ENCODE data around the gene PLK1. TPM values are rescaled to one million over a fixed set of nuclear protein-coding genes. Genes with fewer than 3 reads are reported as not detected.
"Not testable (repeated sequence)": the region's sequence is repeated elsewhere in the genome, so short reads cannot be mapped to it uniquely, and the experiment has no call there.

The PLK1 gene
- total RNA-seq, 1 donor from 2014 or later = 75.3 TPM

DNA sequence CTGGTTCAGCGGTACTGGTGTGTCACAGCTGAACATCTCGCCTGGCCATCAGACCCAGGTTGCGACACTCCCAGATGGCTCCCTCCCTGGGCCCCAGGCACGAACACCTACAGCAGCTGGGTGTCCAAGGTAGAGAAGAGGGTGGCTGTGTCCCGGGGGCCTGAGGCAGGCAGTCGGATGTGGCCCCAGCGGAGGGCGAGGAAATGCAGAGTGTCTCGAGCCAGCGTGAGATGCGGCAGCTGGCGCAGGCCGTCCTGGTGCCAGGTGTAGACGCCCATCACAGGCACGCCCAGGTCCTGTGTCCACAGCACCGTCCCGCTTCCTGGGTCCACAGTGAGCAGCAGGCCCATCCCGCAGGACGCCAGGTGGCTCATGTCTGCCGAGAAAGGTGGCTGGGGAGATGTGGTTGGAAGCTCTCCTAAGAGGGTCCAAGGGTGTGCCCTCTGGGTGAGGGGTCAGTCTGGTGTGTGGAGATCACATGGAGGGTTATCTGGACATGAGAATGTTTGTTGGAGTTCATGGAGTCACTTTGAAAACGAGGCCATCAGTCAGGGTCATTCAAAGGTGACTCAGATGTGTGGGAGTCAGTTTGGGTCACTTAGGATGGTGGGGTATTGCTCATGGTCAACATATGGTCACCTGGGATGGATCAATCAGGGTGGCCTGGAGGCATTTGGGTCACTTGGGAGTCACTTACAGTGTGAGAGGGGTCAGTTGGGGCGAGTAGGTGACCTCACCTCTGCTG is 26.3 kb downstream of the PLK1 start:
- intact Hi-C loops (cut with micrococcal nuclease) = no loop called here
- Mint-ChIP-seq H3K4me3 (ENCODE audit: low read depth) (no peak overlapping the region), H3K27ac (no peak overlapping the region), H3K36me3 (ENCODE audit: low read depth) (no peaks in the 10 kb centered on the region), H3K4me1 (ENCODE audit: low read depth) (no peaks in the 10 kb centered on the region), H3K27me3 (ENCODE audit: low read depth) (peaks cover 2% of the 10 kb centered on the region), H3K9me3 (peaks cover 17% of the 10 kb centered on the region)
- no peak for DNase-seq (ENCODE audit: low spot score)

DNA sequence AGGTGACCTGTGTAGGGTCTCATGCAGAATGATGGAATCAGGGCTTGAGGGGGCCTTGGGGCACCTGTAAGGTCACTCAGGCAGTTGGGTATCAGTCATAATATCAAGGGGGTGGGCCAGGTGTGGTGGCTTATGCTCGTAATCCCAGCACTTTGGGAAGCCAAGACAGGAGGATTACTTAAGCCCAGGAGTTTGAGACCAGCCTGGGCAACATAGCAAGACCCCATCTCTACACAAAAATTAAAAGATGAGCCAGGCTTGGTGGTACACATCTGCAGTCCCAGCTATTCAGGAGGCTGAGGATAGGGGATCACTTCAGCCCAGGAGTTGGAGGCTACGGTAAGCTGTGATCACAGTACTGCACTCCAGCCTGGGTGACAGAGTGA is 26.8 kb downstream of the PLK1 start:
- peaks cover 2% of the 10 kb centered on the region for H3K27me3 Mint-ChIP-seq (ENCODE audit: low read depth)
- H3K4me3 Mint-ChIP-seq (ENCODE audit: low read depth) = no peak overlapping the region
- H3K4me1 Mint-ChIP-seq (ENCODE audit: low read depth) = no peaks in the 10 kb centered on the region
- intact Hi-C loops (cut with micrococcal nuclease) = no loop called here
- DNase-seq (ENCODE audit: low spot score) = no peak
- peaks cover 23% of the 10 kb centered on the region for H3K9me3 Mint-ChIP-seq
- H3K36me3 Mint-ChIP-seq (ENCODE audit: low read depth) = no peaks in the 10 kb centered on the region
- no peak overlapping the region for H3K27ac Mint-ChIP-seq

DNA sequence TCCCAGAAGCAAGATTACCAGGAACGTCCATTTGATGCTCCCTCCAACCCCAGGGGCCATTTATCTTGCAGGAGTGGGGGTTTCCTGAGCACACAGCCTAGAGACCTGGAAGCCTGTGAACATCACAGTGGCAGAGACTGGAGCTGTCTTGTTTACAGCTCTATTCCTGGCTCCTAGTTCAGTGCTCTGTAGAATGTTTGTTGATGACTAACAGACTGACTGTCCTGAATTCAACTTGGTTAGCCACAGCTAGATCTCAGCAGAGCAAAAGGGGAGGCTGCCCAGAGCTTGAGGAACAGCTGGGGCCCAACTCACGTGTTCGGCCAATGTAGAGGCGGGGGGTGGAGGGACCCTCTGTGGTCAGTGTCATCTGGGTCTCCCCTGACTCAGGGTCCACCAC is 27.8 kb downstream of the PLK1 start:
- H3K27ac Mint-ChIP-seq = no peak overlapping the region
- peaks cover 6% of the 10 kb centered on the region for H3K27me3 Mint-ChIP-seq (ENCODE audit: low read depth)
- no peaks in the 10 kb centered on the region for H3K4me1 Mint-ChIP-seq (ENCODE audit: low read depth)
- peaks cover 23% of the 10 kb centered on the region for H3K9me3 Mint-ChIP-seq
- intact Hi-C loops (cut with micrococcal nuclease) = no loop called here
- no peaks in the 10 kb centered on the region for H3K36me3 Mint-ChIP-seq (ENCODE audit: low read depth)
- no peak for DNase-seq (ENCODE audit: low spot score)
- no peak overlapping the region for H3K4me3 Mint-ChIP-seq (ENCODE audit: low read depth)

- no peak for DNase-seq (ENCODE audit: low spot score)
- no peak overlapping the region for H3K27ac Mint-ChIP-seq
- no peak overlapping the region for H3K4me3 Mint-ChIP-seq (ENCODE audit: low read depth)
- H3K36me3 Mint-ChIP-seq (ENCODE audit: low read depth) = no peaks in the 10 kb centered on the region
- H3K9me3 Mint-ChIP-seq = peaks cover 10% of the 10 kb centered on the region
- intact Hi-C loops (cut with micrococcal nuclease) = no loop called here
- no peaks in the 10 kb centered on the region for H3K4me1 Mint-ChIP-seq (ENCODE audit: low read depth)
- H3K27me3 Mint-ChIP-seq (ENCODE audit: low read depth) = peaks cover 17% of the 10 kb centered on the region
These were observed 30.8 kb downstream of the PLK1 start for GRCh38 chr16:23709536-23709935.

- H3K4me3 Mint-ChIP-seq (ENCODE audit: low read depth) = no peak overlapping the region
- H3K36me3 Mint-ChIP-seq (ENCODE audit: low read depth) = no peaks in the 10 kb centered on the region
- no peak overlapping the region for H3K27ac Mint-ChIP-seq
- DNase-seq (ENCODE audit: low spot score) = no peak
- intact Hi-C loops (cut with micrococcal nuclease) = no loop called here
- H3K27me3 Mint-ChIP-seq (ENCODE audit: low read depth) = peaks cover 21% of the 10 kb centered on the region
- no peaks in the 10 kb centered on the region for H3K4me1 Mint-ChIP-seq (ENCODE audit: low read depth)
- H3K9me3 Mint-ChIP-seq = peaks cover 10% of the 10 kb centered on the region
These were observed 31.3 kb downstream of the PLK1 start for GRCh38 chr16:23710008-23710407.

GRCh38 chr16:23710504-23710903 is 31.8 kb downstream of the PLK1 start:
- H3K4me3 Mint-ChIP-seq (ENCODE audit: low read depth) = no peak overlapping the region
- no peak for DNase-seq (ENCODE audit: low spot score)
- no peaks in the 10 kb centered on the region for H3K36me3 Mint-ChIP-seq (ENCODE audit: low read depth)
- H3K4me1 Mint-ChIP-seq (ENCODE audit: low read depth) = no peaks in the 10 kb centered on the region
- H3K27ac Mint-ChIP-seq = no peak overlapping the region
- peaks cover 21% of the 10 kb centered on the region for H3K27me3 Mint-ChIP-seq (ENCODE audit: low read depth)
- H3K9me3 Mint-ChIP-seq = peaks cover 10% of the 10 kb centered on the region
- intact Hi-C loops (cut with micrococcal nuclease) = no loop called here

GRCh38 chr16:23711785-23712184 is 33.1 kb downstream of the PLK1 start:
- Mint-ChIP-seq H3K36me3 (ENCODE audit: low read depth) (no peaks in the 10 kb centered on the region), H3K27ac (no peak overlapping the region), H3K4me3 (ENCODE audit: low read depth) (no peak overlapping the region), H3K27me3 (ENCODE audit: low read depth) (peaks cover 27% of the 10 kb centered on the region), H3K4me1 (ENCODE audit: low read depth) (no peaks in the 10 kb centered on the region), H3K9me3 (peaks cover 10% of the 10 kb centered on the region)
- no peak for DNase-seq (ENCODE audit: low spot score)
- intact Hi-C loops (cut with micrococcal nuclease) = no loop called here

DNA sequence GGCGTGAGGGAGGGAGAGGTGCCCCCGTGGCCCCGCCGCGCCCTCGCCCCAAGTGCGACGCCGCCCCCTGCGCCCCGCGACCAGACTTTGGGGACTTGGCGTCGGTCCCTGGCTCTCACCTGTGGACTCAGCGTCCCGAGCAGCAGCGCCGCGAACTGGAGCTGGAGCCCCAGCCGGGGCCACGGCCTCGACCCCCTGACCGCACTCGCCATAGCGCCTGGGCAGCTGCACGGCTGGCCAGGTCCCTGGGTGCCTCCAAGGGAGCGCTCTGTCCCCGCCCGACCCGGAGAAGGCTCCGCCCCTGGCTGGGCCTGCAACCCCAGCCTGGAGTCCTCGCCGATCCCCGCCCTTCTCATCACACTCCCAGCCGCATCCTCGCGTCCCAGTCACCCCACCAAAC is 34.3 kb downstream of the PLK1 start, which contains the start of gene ERN2:
Gene ERN2, minus strand, starts transcription at position 247 of the 400 bp plus-strand sequence. Its CDS starts 35 bp downstream, at position 212.
- intact Hi-C loops (cut with micrococcal nuclease) = no loop called here
- Mint-ChIP-seq H3K36me3 (ENCODE audit: low read depth) (no peaks in the 10 kb centered on the region), H3K9me3 (peaks cover 10% of the 10 kb centered on the region), H3K27me3 (ENCODE audit: low read depth) (peaks cover 32% of the 10 kb centered on the region), H3K27ac (no peak within 1 kb of the TSS), H3K4me3 (ENCODE audit: low read depth) (no peak within 1 kb of the TSS), H3K4me1 (ENCODE audit: low read depth) (no peaks in the 10 kb centered on the region)
- no peak for DNase-seq (ENCODE audit: low spot score)

DNA sequence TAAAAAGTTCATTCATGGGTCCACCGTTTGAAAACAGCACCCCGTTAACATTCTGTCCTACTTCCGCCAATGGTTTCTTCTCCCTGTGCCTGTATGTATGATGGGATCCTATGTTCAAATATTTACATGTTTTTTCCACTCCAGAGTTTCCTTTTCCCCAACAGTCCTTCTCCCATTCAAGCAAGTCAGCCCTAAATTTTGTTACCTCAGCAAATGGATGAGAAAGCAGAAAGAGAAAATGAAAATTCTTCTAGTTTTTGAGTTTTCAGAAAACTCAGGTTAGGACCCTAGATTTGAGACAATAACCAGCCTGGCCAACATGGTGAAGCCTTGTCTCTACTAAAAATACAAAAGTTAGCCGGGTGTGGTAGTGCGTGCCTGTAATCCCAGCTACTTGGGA is 37.8 kb downstream of the PLK1 start:
- H3K36me3 Mint-ChIP-seq (ENCODE audit: low read depth) = no peaks in the 10 kb centered on the region
- H3K4me3 Mint-ChIP-seq (ENCODE audit: low read depth) = no peak overlapping the region
- no peaks in the 10 kb centered on the region for H3K9me3 Mint-ChIP-seq
- H3K27ac Mint-ChIP-seq = no peak overlapping the region
- no peak for DNase-seq (ENCODE audit: low spot score)
- intact Hi-C loops (cut with micrococcal nuclease) = no loop called here
- no peaks in the 10 kb centered on the region for H3K4me1 Mint-ChIP-seq (ENCODE audit: low read depth)
- H3K27me3 Mint-ChIP-seq (ENCODE audit: low read depth) = peaks cover 37% of the 10 kb centered on the region

DNA sequence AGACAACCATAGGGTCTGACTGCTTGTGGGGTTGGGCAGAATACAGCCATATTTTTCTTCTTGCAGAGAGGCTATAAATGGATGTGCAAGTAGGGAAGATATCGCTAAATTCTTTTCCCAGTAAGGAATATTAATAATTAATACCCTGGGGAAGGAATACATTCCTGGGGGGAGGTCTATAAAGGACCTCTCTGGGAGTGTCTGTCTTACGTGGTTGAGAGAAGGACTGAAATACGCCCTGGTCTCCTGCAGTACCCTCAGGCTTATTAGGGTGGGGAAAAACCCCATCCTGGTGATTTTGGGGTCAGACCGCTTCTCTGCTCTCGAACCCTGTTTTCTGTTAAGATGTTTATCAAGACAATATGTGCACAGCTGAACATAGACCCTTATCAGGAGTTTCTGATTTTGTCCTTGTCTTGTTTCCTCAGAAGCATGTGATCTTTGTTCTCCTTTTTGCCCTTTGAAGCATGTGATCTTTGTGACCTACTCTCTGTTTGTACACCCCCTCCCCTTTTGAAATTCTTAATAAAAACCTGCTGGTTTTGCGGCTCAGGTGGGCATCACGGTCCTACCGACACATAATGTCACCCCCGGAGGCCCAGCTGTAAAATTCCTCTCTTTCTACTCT is 44.0 kb downstream of the PLK1 start:
- H3K27me3 Mint-ChIP-seq (ENCODE audit: low read depth) = peaks cover 17% of the 10 kb centered on the region
- H3K4me1 Mint-ChIP-seq (ENCODE audit: low read depth); H3K9me3 Mint-ChIP-seq; DNase-seq (ENCODE audit: low spot score); H3K36me3 Mint-ChIP-seq (ENCODE audit: low read depth); H3K27ac Mint-ChIP-seq; H3K4me3 Mint-ChIP-seq (ENCODE audit: low read depth); intact Hi-C loops (cut with micrococcal nuclease): not testable (repeated sequence)

DNA sequence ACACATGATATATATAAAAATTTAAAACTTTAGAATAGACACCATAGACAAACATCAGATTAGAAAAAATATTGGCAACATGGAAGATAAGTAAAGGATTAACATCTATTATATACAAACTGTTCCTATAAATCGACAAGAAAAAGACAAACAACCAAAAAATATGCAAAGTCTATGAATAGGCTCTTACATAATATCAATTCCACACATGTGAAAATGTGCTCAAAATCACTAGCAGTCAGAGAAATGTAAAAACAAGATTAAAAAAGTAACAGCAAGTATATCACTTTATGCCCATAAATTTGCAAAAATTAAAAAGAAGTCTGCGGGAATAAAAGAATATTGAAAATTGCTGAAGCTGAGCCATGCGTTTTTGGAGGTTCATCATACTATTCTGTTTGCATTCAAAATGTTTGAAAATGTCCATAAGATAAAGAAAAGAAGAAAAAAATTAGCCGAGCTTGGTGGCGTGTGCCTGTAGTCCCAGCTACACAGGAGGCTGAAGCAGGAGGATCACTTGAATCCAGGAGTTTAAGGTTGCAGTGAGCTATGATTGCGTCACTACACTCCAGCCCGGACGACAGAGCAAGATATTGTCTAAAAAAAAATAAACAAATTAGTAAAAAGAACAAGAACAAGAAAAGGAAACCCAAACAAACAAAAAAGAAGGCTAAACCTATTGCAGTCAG is 45.6 kb downstream of the PLK1 start:
- no peak for DNase-seq (ENCODE audit: low spot score)
- Mint-ChIP-seq H3K4me1 (ENCODE audit: low read depth) (peaks cover 4% of the 10 kb centered on the region), H3K27me3 (ENCODE audit: low read depth) (peaks cover 12% of the 10 kb centered on the region), H3K27ac (no peak overlapping the region), H3K9me3 (peaks cover 7% of the 10 kb centered on the region), H3K36me3 (ENCODE audit: low read depth) (no peaks in the 10 kb centered on the region), H3K4me3 (ENCODE audit: low read depth) (no peak overlapping the region)
- intact Hi-C loops (cut with micrococcal nuclease) = no loop called here

DNA sequence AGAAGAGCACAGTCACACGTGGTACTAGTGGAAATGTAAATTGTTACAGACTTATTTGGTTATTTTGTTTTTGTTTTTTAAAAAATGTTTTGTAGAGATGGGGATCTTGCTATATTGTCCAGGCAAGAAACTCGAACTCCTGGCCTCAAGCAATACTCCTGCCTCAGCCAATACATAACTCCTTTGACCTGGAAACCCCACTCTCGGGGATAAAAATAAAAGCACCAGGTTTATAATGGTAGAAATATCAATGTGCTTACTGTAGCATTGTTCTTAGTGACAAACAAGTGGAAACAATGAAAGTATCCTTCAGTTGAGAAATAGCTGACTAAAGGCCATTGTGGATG is 46.1 kb downstream of the PLK1 start:
- H3K27me3 Mint-ChIP-seq (ENCODE audit: low read depth) = peaks cover 16% of the 10 kb centered on the region
- DNase-seq (ENCODE audit: low spot score) = no peak
- peaks cover 7% of the 10 kb centered on the region for H3K9me3 Mint-ChIP-seq
- no peak overlapping the region for H3K4me3 Mint-ChIP-seq (ENCODE audit: low read depth)
- intact Hi-C loops (cut with micrococcal nuclease) = no loop called here
- no peak overlapping the region for H3K27ac Mint-ChIP-seq
- H3K4me1 Mint-ChIP-seq (ENCODE audit: low read depth) = peaks cover 4% of the 10 kb centered on the region
- no peaks in the 10 kb centered on the region for H3K36me3 Mint-ChIP-seq (ENCODE audit: low read depth)

DNA sequence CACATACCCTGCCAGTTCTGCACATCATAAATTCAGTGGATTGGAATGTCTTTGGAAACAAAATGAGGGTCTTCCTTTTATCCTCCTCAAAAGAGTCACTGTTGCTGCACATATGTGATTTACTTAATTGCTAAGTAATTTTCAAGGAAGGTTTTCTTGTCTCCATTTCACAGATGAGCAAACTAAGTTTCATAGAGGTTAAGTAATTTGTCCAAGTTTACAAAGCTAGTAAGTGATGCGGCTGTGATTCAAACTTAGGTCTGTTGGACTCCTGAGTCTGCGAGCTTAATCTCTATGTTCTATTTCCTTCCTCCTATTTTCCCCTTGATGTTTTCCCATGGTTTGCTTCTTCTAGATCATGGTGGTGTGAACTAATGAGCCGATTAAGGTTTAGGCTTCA is 48.0 kb downstream of the PLK1 start:
- Mint-ChIP-seq H3K9me3 (peaks cover 7% of the 10 kb centered on the region), H3K27ac (no peak overlapping the region), H3K36me3 (ENCODE audit: low read depth) (no peaks in the 10 kb centered on the region), H3K4me1 (ENCODE audit: low read depth) (peaks cover 4% of the 10 kb centered on the region), H3K27me3 (ENCODE audit: low read depth) (peaks cover 10% of the 10 kb centered on the region), H3K4me3 (ENCODE audit: low read depth) (no peak overlapping the region)
- intact Hi-C loops (cut with micrococcal nuclease) = no loop called here
- DNase-seq (ENCODE audit: low spot score) = no peak
